NOMO-1 (cell line): ENCODE measurements around the gene POLR3A.

Experiments
- DNase-seq, 2 experiments: peaks; one replicate each; lab custom pipeline; 2025; ENCODE audit not compliant: unreplicated experiment in 2 of 2; lab: John Stamatoyannopoulos, UW

Gene POLR3A

DNA sequence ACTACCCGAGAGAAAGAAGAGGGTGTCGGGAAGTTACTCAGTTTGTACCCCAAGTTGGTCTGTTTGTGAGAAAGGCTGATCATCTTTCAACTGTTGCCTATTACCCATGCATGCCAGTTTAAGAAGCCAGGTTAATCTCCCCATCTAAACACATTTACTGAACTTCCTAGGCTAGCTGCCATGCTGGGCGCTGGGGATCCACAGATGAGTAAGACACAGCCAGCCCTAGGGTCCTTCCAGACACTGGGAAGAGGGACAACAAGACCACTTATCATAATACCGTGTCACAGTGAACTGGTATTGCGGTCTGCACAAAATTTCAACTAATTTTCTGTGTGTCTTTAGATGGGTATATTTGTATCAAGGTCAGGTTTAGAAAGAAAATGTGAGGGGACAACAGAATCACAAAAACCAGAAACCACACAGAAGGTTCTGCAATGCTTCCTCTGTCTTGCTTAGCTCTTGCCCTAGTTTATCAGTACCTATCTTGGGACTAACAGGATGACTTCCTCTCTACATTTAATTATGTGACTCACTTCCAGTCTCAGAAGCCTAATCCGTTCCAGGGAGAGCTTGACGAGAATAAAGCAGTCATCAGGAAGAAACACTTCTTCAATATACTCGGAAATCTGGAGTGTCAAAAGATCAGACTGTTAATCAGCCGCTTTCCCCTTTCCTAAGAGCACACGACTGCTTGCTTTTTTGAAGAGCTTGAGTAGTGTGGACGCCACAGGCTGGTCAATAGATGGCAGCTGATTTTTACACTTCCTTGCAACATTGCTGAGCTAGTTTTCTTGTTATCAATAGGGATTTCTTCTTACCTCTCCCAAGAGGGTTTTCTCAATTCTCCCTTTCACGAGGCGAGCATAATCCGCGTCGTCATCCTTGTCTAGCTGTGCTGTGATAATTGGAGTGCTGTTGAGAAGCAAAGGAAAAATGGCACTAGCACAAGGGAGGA lies 45.7 kb downstream of the POLR3A start:
- peak in 1 of 2 experiments; percentile 47 for DNase-seq

DNA sequence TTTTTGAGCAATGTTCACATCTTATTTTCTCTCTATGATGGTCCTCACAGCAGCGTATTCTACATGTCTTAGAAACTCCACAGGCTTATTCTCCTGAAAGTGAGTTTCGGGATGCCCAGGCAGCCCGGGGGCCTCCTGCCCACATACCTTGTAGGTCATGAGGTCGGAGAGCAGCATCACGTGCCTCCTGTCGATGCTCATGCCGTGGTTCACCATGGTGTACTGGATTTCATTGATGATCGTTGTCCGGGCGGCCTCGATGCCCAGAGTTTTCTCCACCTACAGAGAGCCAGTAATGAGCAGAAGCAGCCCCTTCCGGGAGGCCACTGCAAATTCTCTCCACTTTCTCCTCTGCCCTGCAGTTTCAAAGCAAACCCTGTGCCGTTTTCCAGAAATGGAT lies 48.0 kb downstream of the POLR3A start:
- no peak for DNase-seq

- no peak for DNase-seq
Measured at GRCh38 chr10:77979221-77979620, 50.1 kb downstream of the POLR3A start.

DNA sequence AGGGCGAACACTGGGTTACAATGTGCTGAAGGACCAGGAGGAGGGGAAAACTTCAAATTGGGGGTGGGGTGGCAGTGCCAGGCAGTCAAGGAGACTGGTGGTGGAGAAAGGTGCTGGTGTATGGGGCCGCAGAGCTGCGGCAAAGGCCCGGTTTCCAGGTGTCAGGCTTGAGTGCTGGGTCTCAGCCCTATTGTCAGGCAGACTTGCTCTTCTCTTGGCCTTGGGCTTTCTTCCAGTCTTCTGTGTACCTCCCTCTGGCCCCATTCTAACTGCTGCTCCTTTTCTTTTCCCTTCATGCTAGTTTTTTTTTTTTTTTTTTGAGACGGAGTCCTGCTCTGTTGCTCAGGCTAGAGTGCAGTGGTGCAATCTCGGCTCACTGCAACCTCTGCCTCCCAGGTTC lies 51.0 kb downstream of the POLR3A start:
- DNase-seq: no peak

DNA sequence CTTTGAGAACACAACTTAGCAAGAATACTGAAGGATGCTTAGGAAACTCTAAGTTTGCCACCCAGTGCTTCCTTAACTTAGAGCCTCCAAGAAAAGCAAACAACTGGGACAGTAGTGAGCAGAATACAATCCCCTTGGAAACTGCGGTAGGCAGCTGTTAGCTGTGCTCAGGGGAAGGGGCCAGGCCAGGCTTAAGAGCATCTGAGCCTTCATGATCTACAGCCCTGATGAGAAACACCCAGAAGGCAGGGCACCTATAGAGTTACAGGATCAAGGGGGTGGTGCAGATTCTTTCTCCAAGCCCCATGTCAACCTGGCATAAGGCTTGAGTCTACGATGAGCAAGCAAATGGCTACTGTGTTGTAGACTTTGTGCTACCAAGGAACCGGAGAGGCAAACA lies 51.4 kb downstream of the POLR3A start:
- DNase-seq: no peak

GRCh38 chr10:77977016-77977415 lies 52.3 kb downstream of the POLR3A start:
- no peak for DNase-seq

DNA sequence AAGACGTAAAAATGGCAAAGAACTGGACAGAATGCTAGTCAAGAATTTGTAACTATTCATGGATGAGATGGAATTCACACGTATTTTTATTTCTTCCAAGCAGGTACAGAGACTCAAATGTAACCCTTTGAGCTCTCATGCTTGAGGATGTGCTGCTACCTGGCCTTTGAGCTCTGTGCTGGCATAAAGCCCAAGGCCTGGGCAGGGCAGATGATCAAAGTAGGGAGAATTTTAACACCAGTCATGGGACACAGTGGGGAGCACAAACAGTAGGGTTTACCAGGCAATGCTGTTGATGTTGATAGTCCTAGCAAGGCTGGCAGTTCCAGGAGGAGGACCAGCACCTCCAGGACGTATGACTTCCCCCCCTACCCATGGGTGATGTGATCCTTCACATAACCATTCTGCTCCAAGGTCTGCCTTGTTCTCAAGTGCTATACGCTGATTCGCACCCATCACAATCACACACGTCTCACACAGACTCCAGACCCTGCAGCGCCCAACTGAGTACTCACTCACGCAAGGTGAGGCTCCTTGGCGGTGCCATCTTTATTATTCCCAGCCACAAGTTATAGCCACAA lies 54.1 kb downstream of the POLR3A start:
- no peak for DNase-seq

- DNase-seq: no peak
Measured at GRCh38 chr10:77974396-77975074, 54.8 kb downstream of the POLR3A start.

DNA sequence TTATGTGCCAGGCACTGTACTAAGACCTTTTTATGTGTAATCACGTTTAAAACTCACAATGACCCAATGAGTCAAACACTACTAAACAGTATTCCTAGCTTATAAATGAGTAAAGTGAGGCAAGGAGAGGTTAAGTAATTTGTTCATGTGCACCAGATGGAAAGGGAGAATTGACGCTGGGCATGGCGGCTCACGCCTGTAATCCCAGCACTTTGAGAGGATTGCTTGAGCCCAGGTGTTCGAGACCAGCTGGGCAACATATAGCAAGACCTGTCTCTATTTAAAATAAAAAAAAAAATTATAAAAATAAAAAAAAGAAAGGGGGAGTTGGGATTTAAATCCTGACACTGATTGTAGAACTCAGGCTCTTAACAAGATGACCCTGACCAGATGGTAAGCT lies 56.0 kb downstream of the POLR3A start:
- no peak for DNase-seq

DNA sequence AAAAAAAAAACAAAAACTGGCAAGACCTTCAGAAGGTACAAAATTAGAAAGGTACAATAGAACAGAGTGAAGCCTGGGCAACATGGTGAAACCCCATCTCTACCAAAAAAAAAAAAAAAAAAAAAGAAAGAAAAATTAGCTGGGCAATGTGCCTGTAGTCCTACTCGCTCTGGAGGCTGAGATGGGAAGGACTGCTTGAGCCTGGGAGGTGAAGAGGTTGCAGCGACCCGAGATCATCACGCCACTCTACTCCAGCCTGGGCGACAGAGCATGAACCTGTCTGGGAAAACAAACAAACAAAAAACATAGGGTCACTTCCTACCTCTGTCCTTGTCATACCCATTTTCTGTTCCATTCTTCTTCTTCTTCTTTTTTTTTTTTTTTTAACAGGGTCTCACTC lies 57.2 kb downstream of the POLR3A start:
- no peak for DNase-seq

DNA sequence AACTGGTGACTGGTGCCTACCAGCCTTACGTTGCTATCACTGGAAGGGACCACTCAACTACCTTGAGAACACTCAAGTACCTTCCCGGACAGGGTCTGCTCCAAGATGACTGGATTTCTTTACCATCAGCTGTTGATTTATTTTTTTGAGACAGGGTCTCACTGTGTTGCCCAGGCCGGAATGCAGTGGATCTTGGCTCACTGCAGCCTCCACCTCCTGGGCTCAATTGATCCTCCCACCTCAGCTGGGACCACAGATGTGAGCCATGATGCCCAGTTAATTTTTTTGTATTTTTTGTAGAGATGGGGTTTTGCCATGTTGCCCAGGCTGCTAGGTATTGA lies 57.5 kb downstream of the POLR3A start:
- no peak for DNase-seq

DNA sequence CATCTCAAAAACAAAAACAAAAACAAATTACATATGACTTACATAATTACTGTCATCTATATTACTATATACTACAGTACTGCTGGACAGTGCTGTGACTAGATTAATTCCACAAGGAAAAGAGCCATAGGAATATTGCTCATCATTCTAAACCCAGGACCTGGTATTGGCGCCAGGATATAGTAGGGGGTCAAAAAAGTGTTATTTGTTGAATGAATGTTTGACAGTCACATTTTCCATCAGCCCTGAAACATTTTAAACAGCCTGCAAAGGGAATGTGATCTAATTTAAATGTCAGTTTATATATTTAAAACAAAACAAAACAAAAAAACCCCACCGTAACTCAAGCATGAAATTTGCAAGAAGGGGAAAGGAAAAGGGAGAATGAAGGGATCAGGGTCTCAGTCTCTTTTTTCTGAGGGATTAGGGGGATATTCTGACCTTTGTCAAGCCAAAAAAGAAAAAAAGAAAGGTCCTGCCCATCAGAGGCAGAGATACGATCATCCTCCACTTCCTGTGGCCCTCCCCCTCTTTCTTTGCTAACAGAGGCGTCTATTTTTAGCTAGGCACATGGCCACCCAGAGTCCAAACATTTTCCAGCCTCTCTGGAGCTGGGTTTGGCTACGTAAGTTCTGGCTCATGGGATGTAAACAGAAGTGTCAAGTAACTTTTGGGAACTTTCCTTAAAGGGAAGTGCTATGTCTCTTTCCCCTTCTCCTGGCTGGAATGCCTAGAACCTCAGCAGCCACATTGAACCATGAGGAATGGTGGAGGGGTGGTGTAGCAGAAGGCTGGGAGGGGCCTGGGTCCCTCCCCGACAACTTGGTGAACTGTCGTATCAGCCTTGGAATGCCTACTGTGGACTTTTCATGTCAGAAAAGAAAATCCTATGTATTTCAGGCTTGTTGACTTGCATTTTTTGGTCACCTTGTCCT lies 58.2 kb downstream of the POLR3A start:
- DNase-seq: peak in 1 of 2 experiments; percentile 34

DNA sequence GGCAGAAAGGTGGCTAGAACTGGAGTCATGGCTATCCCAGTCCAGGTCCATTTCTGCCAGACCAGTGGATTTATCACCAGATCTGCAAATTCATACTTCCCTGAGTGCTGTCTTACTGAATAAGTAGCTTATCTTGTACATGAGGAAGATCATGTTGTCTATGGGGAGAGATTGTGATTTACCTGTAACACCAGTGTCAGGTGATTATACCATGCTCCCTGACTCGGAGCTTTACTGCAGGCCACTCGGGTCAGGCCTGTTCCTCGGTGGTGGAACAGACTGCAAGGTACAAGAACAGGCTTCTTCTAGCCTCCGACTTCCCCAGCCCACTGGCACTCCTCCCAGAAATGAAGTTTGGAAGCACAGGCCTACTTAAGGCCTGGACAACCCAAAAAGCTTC lies 60.2 kb downstream of the POLR3A start:
- DNase-seq: no peak

- no peak for DNase-seq
Measured at GRCh38 chr10:77967611-77968022, 61.7 kb downstream of the POLR3A start.

GRCh38 chr10:77965294-77965693 lies 64.0 kb downstream of the POLR3A start:
- DNase-seq: no peak

- DNase-seq: no peak
Measured at GRCh38 chr10:77964811-77965210, 64.5 kb downstream of the POLR3A start.

DNA sequence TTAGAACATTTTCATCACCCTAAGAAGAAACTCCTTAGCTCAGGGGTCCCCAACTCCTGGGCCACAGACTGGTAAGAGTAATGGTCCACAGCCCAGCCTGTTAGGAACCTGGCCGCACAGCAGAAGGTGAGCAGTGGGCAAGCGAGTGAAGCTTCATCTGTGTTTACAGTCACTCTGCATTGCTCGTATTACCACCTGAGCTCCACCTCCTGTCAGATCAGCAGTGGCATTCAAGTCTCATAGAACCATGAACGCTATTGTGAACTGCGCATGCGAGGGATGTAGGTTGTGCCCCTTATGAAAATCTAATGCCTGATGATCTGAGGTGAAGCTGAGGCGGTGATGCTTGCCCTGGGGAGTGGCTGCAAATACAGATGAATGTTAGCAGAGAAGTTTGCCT lies 65.4 kb downstream of the POLR3A start:
- no peak for DNase-seq

- DNase-seq: no peak
Measured at GRCh38 chr10:77962350-77963146, 66.8 kb downstream of the POLR3A start.

DNA sequence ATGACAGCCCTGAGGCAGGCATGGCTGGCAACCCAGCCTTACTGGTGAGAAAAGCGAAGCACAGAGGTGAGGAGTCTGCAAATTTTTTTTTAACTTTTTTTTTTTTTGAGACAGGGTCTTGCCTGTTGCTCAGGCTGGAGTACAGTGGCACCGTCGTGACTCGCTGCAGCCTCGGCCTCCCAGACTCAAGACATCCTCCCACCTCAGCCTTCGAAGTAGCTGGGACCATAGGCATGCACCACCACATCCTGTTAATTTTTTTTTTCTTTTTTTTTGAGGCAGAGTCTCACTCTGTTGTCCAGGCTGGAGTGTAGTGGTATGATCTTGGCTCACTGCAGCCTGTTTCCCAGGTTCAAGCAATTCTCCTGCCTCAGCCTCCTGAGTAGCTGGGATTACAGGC lies 67.6 kb downstream of the POLR3A start:
- no peak for DNase-seq

DNA sequence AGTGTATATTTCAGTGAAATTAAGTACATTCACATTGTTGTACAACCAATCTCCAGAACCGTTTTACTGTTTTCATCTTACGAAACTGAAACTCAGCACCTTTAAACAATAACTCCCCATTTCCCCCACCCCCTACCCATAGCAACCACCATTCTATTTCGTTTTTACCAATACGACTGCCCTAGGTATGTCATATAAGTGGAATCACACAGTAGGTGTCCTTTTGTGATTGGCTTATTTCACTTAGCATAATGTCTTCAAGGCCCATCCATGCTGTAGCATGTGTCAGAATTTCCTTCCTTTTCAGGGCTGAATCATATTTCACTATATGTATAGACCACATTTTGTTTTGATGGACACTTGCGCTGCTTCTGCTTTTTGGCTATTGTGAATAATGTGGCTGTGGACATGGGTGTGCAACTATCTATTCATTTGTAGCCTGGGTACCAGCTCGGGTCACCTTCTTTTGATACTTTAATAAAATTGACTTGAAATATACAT lies 68.4 kb downstream of the POLR3A start:
- DNase-seq: no peak
